Measurements from ENCODE around the gene AGPAT1. TPM values are rescaled to one million over a fixed set of nuclear protein-coding genes. Genes with fewer than 3 reads are reported as not detected.

Gene AGPAT1
- total and polyA plus RNA-seq, 2 of the 13 experiments (the other 11 are each of a cell fraction or from before 2014, with no cell fraction given) = 51.3 to 139 TPM

GRCh38 chr6:32153564-32154513 lies 22.0 kb downstream of the AGPAT1 start, which contains the start of gene PPT2 (continued):
- peak; percentile 73 for TF ChIP-seq ZNF407 (CRISPR knock-in tag; IDR thresholded peaks at IDR 0.05; ENCODE audit: not compliant biosample characterization)
- TF ChIP-seq, protein P1, sequence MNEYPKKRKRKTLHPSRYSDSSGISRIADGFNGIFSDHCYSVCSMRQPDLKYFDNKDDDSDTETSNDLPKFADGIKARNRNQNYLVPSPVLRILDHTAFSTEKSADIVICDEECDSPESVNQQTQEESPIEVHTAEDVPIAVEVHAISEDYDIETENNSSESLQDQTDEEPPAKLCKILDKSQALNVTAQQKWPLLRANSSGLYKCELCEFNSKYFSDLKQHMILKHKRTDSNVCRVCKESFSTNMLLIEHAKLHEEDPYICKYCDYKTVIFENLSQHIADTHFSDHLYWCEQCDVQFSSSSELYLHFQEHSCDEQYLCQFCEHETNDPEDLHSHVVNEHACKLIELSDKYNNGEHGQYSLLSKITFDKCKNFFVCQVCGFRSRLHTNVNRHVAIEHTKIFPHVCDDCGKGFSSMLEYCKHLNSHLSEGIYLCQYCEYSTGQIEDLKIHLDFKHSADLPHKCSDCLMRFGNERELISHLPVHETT (CRISPR knock-in tag; conservative IDR thresholded peaks at IDR 0.05) = 0 out of 2 replicates have a peak, but pooled peaks have one; percentile 29
- TF ChIP-seq RXRA (CRISPR knock-in tag; IDR thresholded peaks at IDR 0.05) = no peak; the same call in 1 of the 2 replicates
- TF ChIP-seq ZNF776 (CRISPR knock-in tag; IDR thresholded peaks at IDR 0.05) = 0 out of 2 replicates have a peak, but pooled peaks have one; percentile 44
- peak; percentile 70 for TF ChIP-seq RFX1 (IDR thresholded peaks at IDR 0.05)
- TF ChIP-seq HIVEP1 (CRISPR knock-in tag; IDR thresholded peaks at IDR 0.05) = peak; percentile 80
- peak; percentile 84; the same call in 1 of the 2 replicates for TF ChIP-seq SNAI1 (CRISPR knock-in tag; IDR thresholded peaks at IDR 0.05; ENCODE audit: borderline replicate concordance)
- TF ChIP-seq KLF11 (CRISPR knock-in tag; IDR thresholded peaks at IDR 0.05) = peak; percentile 62; the same call in 1 of the 2 replicates
- no peak for TF ChIP-seq TFE3 (CRISPR knock-in tag; IDR thresholded peaks at IDR 0.05)
- TF ChIP-seq TBX3 (IDR thresholded peaks at IDR 0.05; ENCODE audit: borderline replicate concordance) = 0 out of 2 replicates have a peak, but pooled peaks have one; percentile 10
- no peak for TF ChIP-seq ZFP41 (CRISPR knock-in tag; IDR thresholded peaks at IDR 0.05; ENCODE audit: borderline replicate concordance)
- peak; percentile 76 for TF ChIP-seq ZNF773 (CRISPR knock-in tag; IDR thresholded peaks at IDR 0.05; ENCODE audit: borderline replicate concordance)
- peak; percentile 50; the same call in 1 of the 2 replicates for TF ChIP-seq ZBTB21 (CRISPR knock-in tag; IDR thresholded peaks at IDR 0.05)
- peak; percentile 92 for TF ChIP-seq ZNF34 (CRISPR knock-in tag; IDR thresholded peaks at IDR 0.05; ENCODE audit: borderline replicate concordance)
- no peak for TF ChIP-seq TERF1 (CRISPR knock-in tag; IDR thresholded peaks at IDR 0.05)
- TF ChIP-seq POLR2AphosphoS2 (IDR thresholded peaks at IDR 0.05; ENCODE audit: low read depth, low read length) = no peak
